HL-60 (cell line): ENCODE measurements around the gene SAP30BP.

Experiments used
- GABPA ChIP-seq: IDR thresholded peaks from 2 replicates; pipeline ENCODE4 v1.6.1; 2012; ENCODE audit warnings: low read depth
- POLR2AphosphoS5 ChIP-seq: IDR thresholded peaks from 2 replicates; pipeline ENCODE4 v1.6.1; 2012; ENCODE audit warnings: low read depth
- TF ChIP-seq, protein P1 (sequence below): IDR thresholded peaks from one replicate; pipeline ENCODE4 v1.5.1; 2011; ENCODE audit warnings: low read length, control low read depth, inconsistent platforms; ENCODE audit not compliant: insufficient read depth
- TF ChIP-seq, protein P2 (sequence below): IDR thresholded peaks from 2 replicates; pipeline ENCODE4 v1.6.1; 2012; ENCODE audit warnings: low read depth; ENCODE audit not compliant: insufficient replicate concordance

DNA sequence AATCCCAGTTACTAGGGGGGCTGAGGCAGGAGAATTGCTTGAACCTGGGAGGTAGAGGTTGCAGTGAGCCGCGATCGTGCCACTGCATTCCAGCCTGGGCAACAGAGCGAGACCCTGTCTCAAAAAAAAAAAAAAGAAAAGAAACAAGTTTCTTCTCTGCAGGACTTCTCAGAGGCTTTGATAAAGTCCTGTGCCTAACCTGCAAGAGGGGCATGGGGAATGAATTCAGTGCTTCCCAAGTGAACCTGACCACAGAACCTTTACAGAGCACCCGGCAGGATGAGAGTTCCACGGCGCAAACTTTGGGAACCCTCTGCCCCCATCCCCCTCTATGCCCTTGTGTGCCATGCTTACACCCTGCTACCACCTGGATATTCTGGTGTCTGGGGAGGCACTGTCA, 72.0 kb downstream of the SAP30BP start:
- TF ChIP-seq, protein P1, sequence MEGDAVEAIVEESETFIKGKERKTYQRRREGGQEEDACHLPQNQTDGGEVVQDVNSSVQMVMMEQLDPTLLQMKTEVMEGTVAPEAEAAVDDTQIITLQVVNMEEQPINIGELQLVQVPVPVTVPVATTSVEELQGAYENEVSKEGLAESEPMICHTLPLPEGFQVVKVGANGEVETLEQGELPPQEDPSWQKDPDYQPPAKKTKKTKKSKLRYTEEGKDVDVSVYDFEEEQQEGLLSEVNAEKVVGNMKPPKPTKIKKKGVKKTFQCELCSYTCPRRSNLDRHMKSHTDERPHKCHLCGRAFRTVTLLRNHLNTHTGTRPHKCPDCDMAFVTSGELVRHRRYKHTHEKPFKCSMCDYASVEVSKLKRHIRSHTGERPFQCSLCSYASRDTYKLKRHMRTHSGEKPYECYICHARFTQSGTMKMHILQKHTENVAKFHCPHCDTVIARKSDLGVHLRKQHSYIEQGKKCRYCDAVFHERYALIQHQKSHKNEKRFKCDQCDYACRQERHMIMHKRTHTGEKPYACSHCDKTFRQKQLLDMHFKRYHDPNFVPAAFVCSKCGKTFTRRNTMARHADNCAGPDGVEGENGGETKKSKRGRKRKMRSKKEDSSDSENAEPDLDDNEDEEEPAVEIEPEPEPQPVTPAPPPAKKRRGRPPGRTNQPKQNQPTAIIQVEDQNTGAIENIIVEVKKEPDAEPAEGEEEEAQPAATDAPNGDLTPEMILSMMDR: no peak
- TF ChIP-seq POLR2AphosphoS5 (no peak), GABPA (no peak)
- TF ChIP-seq, protein P2, sequence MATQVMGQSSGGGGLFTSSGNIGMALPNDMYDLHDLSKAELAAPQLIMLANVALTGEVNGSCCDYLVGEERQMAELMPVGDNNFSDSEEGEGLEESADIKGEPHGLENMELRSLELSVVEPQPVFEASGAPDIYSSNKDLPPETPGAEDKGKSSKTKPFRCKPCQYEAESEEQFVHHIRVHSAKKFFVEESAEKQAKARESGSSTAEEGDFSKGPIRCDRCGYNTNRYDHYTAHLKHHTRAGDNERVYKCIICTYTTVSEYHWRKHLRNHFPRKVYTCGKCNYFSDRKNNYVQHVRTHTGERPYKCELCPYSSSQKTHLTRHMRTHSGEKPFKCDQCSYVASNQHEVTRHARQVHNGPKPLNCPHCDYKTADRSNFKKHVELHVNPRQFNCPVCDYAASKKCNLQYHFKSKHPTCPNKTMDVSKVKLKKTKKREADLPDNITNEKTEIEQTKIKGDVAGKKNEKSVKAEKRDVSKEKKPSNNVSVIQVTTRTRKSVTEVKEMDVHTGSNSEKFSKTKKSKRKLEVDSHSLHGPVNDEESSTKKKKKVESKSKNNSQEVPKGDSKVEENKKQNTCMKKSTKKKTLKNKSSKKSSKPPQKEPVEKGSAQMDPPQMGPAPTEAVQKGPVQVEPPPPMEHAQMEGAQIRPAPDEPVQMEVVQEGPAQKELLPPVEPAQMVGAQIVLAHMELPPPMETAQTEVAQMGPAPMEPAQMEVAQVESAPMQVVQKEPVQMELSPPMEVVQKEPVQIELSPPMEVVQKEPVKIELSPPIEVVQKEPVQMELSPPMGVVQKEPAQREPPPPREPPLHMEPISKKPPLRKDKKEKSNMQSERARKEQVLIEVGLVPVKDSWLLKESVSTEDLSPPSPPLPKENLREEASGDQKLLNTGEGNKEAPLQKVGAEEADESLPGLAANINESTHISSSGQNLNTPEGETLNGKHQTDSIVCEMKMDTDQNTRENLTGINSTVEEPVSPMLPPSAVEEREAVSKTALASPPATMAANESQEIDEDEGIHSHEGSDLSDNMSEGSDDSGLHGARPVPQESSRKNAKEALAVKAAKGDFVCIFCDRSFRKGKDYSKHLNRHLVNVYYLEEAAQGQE: no peak
